Brain pericyte (primary cell): Measurements from ENCODE around the gene CLEC16A.

Experiments used
- DNase-seq: peaks from one replicate; pipeline ENCODE4 v3.0.0-alpha.2; 2012; ENCODE audit warnings: low read depth, low spot score

The CLEC16A gene

GRCh38 chr16:11038777-11039176, 94.4 kb downstream of the CLEC16A start:
- DNase-seq: no peak

- DNase-seq: no peak
Observed at GRCh38 chr16:11039726-11040125, 95.4 kb downstream of the CLEC16A start.

- no peak for DNase-seq
Observed at GRCh38 chr16:11042191-11042590, 97.8 kb downstream of the CLEC16A start.

GRCh38 chr16:11045441-11045840, 101.1 kb downstream of the CLEC16A start:
- DNase-seq: no peak

- DNase-seq: no peak
Observed at GRCh38 chr16:11045846-11046245, 101.5 kb downstream of the CLEC16A start.

GRCh38 chr16:11046382-11046931, 102.1 kb downstream of the CLEC16A start:
- DNase-seq: no peak

GRCh38 chr16:11047057-11047456, 102.7 kb downstream of the CLEC16A start:
- DNase-seq: peak; percentile 55

GRCh38 chr16:11047939-11048800, 103.8 kb downstream of the CLEC16A start:
- no peak for DNase-seq

GRCh38 chr16:11049396-11050059, 105.2 kb downstream of the CLEC16A start:
- DNase-seq: no peak

GRCh38 chr16:11050536-11050935, 106.2 kb downstream of the CLEC16A start:
- no peak for DNase-seq

GRCh38 chr16:11050944-11051343, 106.6 kb downstream of the CLEC16A start:
- no peak for DNase-seq

- DNase-seq: no peak
Observed at GRCh38 chr16:11051430-11051829, 107.1 kb downstream of the CLEC16A start.

- no peak for DNase-seq
Observed at GRCh38 chr16:11051879-11052808, 107.8 kb downstream of the CLEC16A start.

- no peak for DNase-seq
Observed at GRCh38 chr16:11053916-11054460, 109.6 kb downstream of the CLEC16A start.

GRCh38 chr16:11056090-11056992, 112.0 kb downstream of the CLEC16A start:
- DNase-seq: no peak

GRCh38 chr16:11056993-11057649, 112.8 kb downstream of the CLEC16A start:
- peak; percentile 54 for DNase-seq

- DNase-seq: no peak
Observed at GRCh38 chr16:11057711-11058345, 113.5 kb downstream of the CLEC16A start.

- no peak for DNase-seq
Observed at GRCh38 chr16:11058832-11059231, 114.5 kb downstream of the CLEC16A start.

- no peak for DNase-seq
Observed at GRCh38 chr16:11059588-11059987, 115.2 kb downstream of the CLEC16A start.
